ENCODE data around the gene CWC22. TPM values are rescaled to one million over a fixed set of nuclear protein-coding genes. Genes with fewer than 3 reads are reported as not detected.
"Not testable (repeated sequence)": the region's sequence is repeated elsewhere in the genome, so short reads cannot be mapped to it uniquely, and the experiment has no call there.

Gene CWC22
- polyA plus RNA-seq, 1 of the 3 experiments (the other 2 are of a cell fraction): 2.7 TPM

GRCh38 chr2:179963626-179964025, 43.5 kb downstream of the CWC22 start:
- H3K27me3 ChIP-seq (ENCODE audit: insufficient read depth): no peaks in the 10 kb centered on the region
- no peaks in the 10 kb centered on the region for H4K20me1 ChIP-seq (ENCODE audit: insufficient read depth)
- WGBS (ENCODE audit: low lambda C conversion rate): 88% methylated on average over 4 of the region's 4 CpGs
- no peak overlapping the region for H3K9ac ChIP-seq
- TF ChIP-seq GABPA (IDR thresholded peaks at IDR 0.05; ENCODE audit: low read depth): no peak
- TF ChIP-seq FOSL2 (IDR thresholded peaks at IDR 0.05; ENCODE audit: borderline replicate concordance, low read depth): peak; percentile 69; the same call in 1 of the 2 replicates
- TF ChIP-seq IRF3 (IDR thresholded peaks at IDR 0.05; ENCODE audit: low read depth, low read length): no peak
- TF ChIP-seq, protein P1, sequence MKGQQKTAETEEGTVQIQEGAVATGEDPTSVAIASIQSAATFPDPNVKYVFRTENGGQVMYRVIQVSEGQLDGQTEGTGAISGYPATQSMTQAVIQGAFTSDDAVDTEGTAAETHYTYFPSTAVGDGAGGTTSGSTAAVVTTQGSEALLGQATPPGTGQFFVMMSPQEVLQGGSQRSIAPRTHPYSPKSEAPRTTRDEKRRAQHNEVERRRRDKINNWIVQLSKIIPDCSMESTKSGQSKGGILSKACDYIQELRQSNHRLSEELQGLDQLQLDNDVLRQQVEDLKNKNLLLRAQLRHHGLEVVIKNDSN (IDR thresholded peaks at IDR 0.05; ENCODE audit: borderline replicate concordance, low read depth): no peak
- TF ChIP-seq JUND (IDR thresholded peaks at IDR 0.05): peak; percentile 51
- TF ChIP-seq GATA2 (CRISPR knock-in tag; IDR thresholded peaks at IDR 0.05): no peak
- no peak for TF ChIP-seq RAD21 (IDR thresholded peaks at IDR 0.05; ENCODE audit: low read length)
- peak; percentile 50 for TF ChIP-seq TCF12 (IDR thresholded peaks at IDR 0.05)
- TF ChIP-seq EP300 (IDR thresholded peaks at IDR 0.05; ENCODE audit: borderline replicate concordance in 1 of 2, low read depth in 1 of 2, low read length in 1 of 2): no peak
- no peak for TF ChIP-seq USF2 (IDR thresholded peaks at IDR 0.05; ENCODE audit: borderline replicate concordance, low read depth, low read length)
- TF ChIP-seq REST (IDR thresholded peaks at IDR 0.05; ENCODE audit: low read depth, low read length): no peak
- no peak for TF ChIP-seq POLR2AphosphoS5 (IDR thresholded peaks at IDR 0.05; ENCODE audit: low read depth, low read length)
- TF ChIP-seq NFIC (IDR thresholded peaks at IDR 0.05; ENCODE audit: borderline replicate concordance): no peak
- TF ChIP-seq, protein P2, sequence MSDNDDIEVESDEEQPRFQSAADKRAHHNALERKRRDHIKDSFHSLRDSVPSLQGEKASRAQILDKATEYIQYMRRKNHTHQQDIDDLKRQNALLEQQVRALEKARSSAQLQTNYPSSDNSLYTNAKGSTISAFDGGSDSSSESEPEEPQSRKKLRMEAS (IDR thresholded peaks at IDR 0.05; ENCODE audit: low read depth): no peak
- no peak for TF ChIP-seq NRF1 (IDR thresholded peaks at IDR 0.05; ENCODE audit: low read depth, low read length)
- no peak for TF ChIP-seq CTCF (IDR thresholded peaks at IDR 0.05)
- TF ChIP-seq PBX3 (IDR thresholded peaks at IDR 0.05): peak; percentile 4; the same call in 1 of the 2 replicates
- no peak for TF ChIP-seq TEAD4 (IDR thresholded peaks at IDR 0.05; ENCODE audit: borderline replicate concordance, insufficient read depth)
- TF ChIP-seq YY1 (IDR thresholded peaks at IDR 0.05; ENCODE audit: low read depth): no peak
- TF ChIP-seq TAF1 (IDR thresholded peaks at IDR 0.05; ENCODE audit: borderline replicate concordance, low read depth, low read length): no peak
- H3K4me2 ChIP-seq: no peak overlapping the region
- CTCF ChIA-PET: no interaction called here
- no peaks in the 10 kb centered on the region for H3K79me2 ChIP-seq (ENCODE audit: insufficient read depth)
- POLR2A ChIA-PET: no interaction called here
- H3K9me3 ChIP-seq: no peaks in the 10 kb centered on the region
- no peak overlapping the region for H2AFZ ChIP-seq (ENCODE audit: low read depth)
- DNase-seq: no peak
- H3K4me1 ChIP-seq (ENCODE audit: control insufficient read depth in 1 of 2, insufficient read depth in 2 of 2, low read depth in 1 of 2, low read length in 1 of 2): no peaks in the 10 kb centered on the region
- no peaks in the 10 kb centered on the region for H3K9me2 ChIP-seq
- peaks cover 79% of the 10 kb centered on the region in 2 experiments for H3K36me3 ChIP-seq (replicated peaks in 1 of 2; ENCODE audit: control insufficient read depth in 1 of 2, insufficient read depth in 2 of 2, low read length in 1 of 2)
- no peak overlapping the region for H3K4me3 ChIP-seq (ENCODE audit: low read depth in 2 of 2, low read length in 1 of 2)
- H3F3A ChIP-seq (replicated peaks; ENCODE audit: insufficient read depth): peaks cover 24% of the 10 kb centered on the region
- peak overlapping the region in 1 of 2 experiments; percentile 62; a peak in 2 of 4 replicates for H3K27ac ChIP-seq (ENCODE audit: low read depth in 2 of 2, low read length in 1 of 2)

DNA sequence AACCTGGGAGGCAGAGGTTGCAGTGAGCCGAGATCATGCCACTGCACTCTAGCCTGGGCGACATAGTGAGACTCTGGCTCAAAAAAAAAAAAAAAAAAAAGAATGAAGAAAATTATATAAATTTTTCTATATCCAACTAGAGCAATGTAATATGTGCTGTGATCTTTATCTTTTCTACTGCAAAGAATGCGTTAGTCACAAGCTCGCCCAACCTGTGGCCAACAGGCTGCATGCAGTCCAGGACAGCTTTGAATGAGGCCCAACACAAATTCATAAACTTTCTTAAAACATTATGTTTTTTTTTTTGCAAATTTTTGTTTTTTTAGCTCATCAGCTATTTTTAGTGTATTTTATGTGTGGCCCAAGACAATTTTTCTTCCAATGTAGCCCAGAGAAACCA, 48.8 kb downstream of the CWC22 start:
- H3K27me3 ChIP-seq (ENCODE audit: insufficient read depth); POLR2A ChIA-PET; H3K9ac ChIP-seq; H3K9me3 ChIP-seq; H3F3A ChIP-seq (replicated peaks; ENCODE audit: insufficient read depth); H3K4me1 ChIP-seq (ENCODE audit: control insufficient read depth in 1 of 2, insufficient read depth in 2 of 2, low read depth in 1 of 2, low read length in 1 of 2); H3K4me2 ChIP-seq; DNase-seq; H3K9me2 ChIP-seq; H3K4me3 ChIP-seq (ENCODE audit: low read depth in 2 of 2, low read length in 1 of 2); H2AFZ ChIP-seq (ENCODE audit: low read depth); H3K27ac ChIP-seq (ENCODE audit: low read depth in 2 of 2, low read length in 1 of 2); H3K79me2 ChIP-seq (ENCODE audit: insufficient read depth); H4K20me1 ChIP-seq (ENCODE audit: insufficient read depth): not testable (repeated sequence)
- 98% methylated on average over 4 of the region's 4 CpGs for WGBS (ENCODE audit: low lambda C conversion rate)
- CTCF ChIA-PET: interaction anchor here (0.8 kb wide), 1 partner anchor 11 kb away, joined by 3 read pairs; no protein-coding TSS in a partner anchor
- H3K36me3 ChIP-seq (replicated peaks in 1 of 2; ENCODE audit: control insufficient read depth in 1 of 2, insufficient read depth in 2 of 2, low read length in 1 of 2): peaks cover 74 to 85% of the 10 kb centered on the region in 2 experiments
